ENCODE measurements around the gene AADAC.

DNA sequence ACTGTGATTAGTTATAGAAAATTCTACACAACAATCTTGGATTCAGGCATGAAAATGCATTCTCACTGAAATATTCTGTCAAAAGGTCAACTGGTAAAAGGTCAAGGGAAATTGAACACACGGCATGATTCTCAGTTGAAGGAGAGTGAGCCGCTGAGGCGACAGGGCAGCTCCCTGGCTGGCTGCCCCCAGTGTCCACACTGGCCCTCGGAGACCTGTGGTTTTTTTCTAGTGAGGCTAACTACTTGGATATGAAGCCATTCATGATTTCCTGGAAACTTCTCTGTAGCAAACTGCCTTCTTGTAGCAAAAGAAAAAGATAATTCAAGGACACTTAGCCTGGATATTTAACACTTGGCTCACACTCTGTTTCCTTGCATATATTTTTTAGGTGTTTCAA, 43.0 kb upstream of the AADAC start:
- TF ChIP-seq POLR2A (IDR thresholded peaks at IDR 0.05), result no peak
- TF ChIP-seq, protein P1, sequence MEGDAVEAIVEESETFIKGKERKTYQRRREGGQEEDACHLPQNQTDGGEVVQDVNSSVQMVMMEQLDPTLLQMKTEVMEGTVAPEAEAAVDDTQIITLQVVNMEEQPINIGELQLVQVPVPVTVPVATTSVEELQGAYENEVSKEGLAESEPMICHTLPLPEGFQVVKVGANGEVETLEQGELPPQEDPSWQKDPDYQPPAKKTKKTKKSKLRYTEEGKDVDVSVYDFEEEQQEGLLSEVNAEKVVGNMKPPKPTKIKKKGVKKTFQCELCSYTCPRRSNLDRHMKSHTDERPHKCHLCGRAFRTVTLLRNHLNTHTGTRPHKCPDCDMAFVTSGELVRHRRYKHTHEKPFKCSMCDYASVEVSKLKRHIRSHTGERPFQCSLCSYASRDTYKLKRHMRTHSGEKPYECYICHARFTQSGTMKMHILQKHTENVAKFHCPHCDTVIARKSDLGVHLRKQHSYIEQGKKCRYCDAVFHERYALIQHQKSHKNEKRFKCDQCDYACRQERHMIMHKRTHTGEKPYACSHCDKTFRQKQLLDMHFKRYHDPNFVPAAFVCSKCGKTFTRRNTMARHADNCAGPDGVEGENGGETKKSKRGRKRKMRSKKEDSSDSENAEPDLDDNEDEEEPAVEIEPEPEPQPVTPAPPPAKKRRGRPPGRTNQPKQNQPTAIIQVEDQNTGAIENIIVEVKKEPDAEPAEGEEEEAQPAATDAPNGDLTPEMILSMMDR (IDR thresholded peaks at IDR 0.05), result no peak
